H1 (cell line): ENCODE results near the gene MEF2B.

ENCODE experiments used
- BRCA1 ChIP-seq: IDR thresholded peaks from 2 replicates; pipeline ENCODE4 v1.6.1; 2012; ENCODE audit warnings: low read depth, low read length, improper control_type of control experiment
- CBX5 ChIP-seq: fragments of 300-800, 300-1000 bp; sonication (generic); IDR thresholded peaks from 2 replicates; pipeline ENCODE4 v1.7.1; 2016; ENCODE audit warnings: antibody characterized with exemption, low read length, low read depth
- CTCF ChIP-seq, 3 experiments: IDR thresholded peaks; 1 replicate in 2 of 3; 2 replicates in 1 of 3; pipeline versions ENCODE4 v1.5.1 to v1.6.1; 2011; ENCODE audit warnings: low read length in 3 of 3, mild to moderate bottlenecking in 3 of 3, inconsistent platforms in 2 of 3, low read depth in 1 of 3, moderate library complexity in 1 of 3; ENCODE audit not compliant: insufficient read depth in 1 of 3; ENCODE audit errors: control extremely low read depth in 1 of 3
- EZH2 ChIP-seq: fragments of 200-600 bp; sonication (generic); IDR thresholded peaks from 2 replicates; pipeline ENCODE4 v1.7.1; 2012; ENCODE audit warnings: low read depth, mild to moderate bottlenecking, moderate library complexity, low read length, inconsistent platforms; ENCODE audit not compliant: severe bottlenecking
- POLR2A ChIP-seq, 2 experiments: IDR thresholded peaks; 1 replicate in 1 of 2; 2 replicates in 1 of 2; pipeline ENCODE4 v1.6.1; 2011; ENCODE audit warnings: low read depth in 2 of 2, low read length in 2 of 2, mild to moderate bottlenecking in 2 of 2; ENCODE audit errors: control extremely low read depth in 1 of 2
- RNF2 ChIP-seq: fragments of 200-900, 300-1000 bp; sonication (generic); IDR thresholded peaks from 2 replicates; pipeline ENCODE4 v1.7.1; 2016; ENCODE audit warnings: borderline replicate concordance, low read depth, mild to moderate bottlenecking, antibody characterized with exemption, low read length; ENCODE audit not compliant: poor library complexity, severe bottlenecking; ENCODE audit errors: missing control alignments
- SRF ChIP-seq: IDR thresholded peaks from 2 replicates; pipeline ENCODE4 v1.6.1; 2011; ENCODE audit warnings: mild to moderate bottlenecking, low read depth, low read length, moderate library complexity
- SUZ12 ChIP-seq: fragments of 200-600 bp; sonication (generic); IDR thresholded peaks from 2 replicates; pipeline ENCODE4 v1.6.1; 2012; ENCODE audit warnings: mild to moderate bottlenecking, inconsistent platforms, low read length, moderate library complexity, mixed read lengths
- TF ChIP-seq, protein P1 (sequence below): IDR thresholded peaks from 2 replicates; pipeline ENCODE4 v1.6.1; 2012; ENCODE audit warnings: inconsistent platforms

GRCh38 chr19:19217099-19217498 lies 47.0 kb upstream of the MEF2B start:
- TF ChIP-seq BRCA1: no peak
- TF ChIP-seq CBX5: no peak
- TF ChIP-seq CTCF (IDR thresholded peaks at IDR 0.05; ENCODE audit: control extremely low read depth in 1 of 3, insufficient read depth in 1 of 3, low read depth in 1 of 3, low read length in 3 of 3): peak in 2 of 3 experiments; percentile 42 to 62; a peak in 3 of 4 replicates
- no peak for TF ChIP-seq EZH2
- TF ChIP-seq, protein P1, sequence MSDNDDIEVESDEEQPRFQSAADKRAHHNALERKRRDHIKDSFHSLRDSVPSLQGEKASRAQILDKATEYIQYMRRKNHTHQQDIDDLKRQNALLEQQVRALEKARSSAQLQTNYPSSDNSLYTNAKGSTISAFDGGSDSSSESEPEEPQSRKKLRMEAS: no peak
- no peak for TF ChIP-seq POLR2A (IDR thresholded peaks at IDR 0.05; ENCODE audit: control extremely low read depth in 1 of 2, low read depth in 2 of 2, low read length in 2 of 2)
- TF ChIP-seq SUZ12: no peak
- TF ChIP-seq SRF: peak; percentile 63
- TF ChIP-seq RNF2: no peak
